Measurements from ENCODE around the gene AACS.
"Not testable (repeated sequence)": the region's sequence is repeated elsewhere in the genome, so short reads cannot be mapped to it uniquely, and the experiment has no call there.

Gene AACS

GRCh38 chr12:125105600-125105999 lies 40.4 kb downstream of the AACS start:
- H3K27me3 ChIP-seq (ENCODE audit: insufficient read depth, poor library complexity, severe bottlenecking): no peaks in the 10 kb centered on the region
- H3K27ac ChIP-seq (replicated peaks): no peak overlapping the region
- TF ChIP-seq SPI1 (IDR thresholded peaks at IDR 0.05; ENCODE audit: borderline replicate concordance, low read depth) (no peak), REST (IDR thresholded peaks at IDR 0.05; ENCODE audit: insufficient replicate concordance, low read depth) (no peak), CTCF (IDR thresholded peaks at IDR 0.05; ENCODE audit: insufficient read depth, low read length) (no peak), POLR2AphosphoS5 (IDR thresholded peaks at IDR 0.05; ENCODE audit: low read depth) (no peak), GABPA (IDR thresholded peaks at IDR 0.05; ENCODE audit: low read depth) (no peak)
- H3K4me3 ChIP-seq (replicated peaks; ENCODE audit: insufficient read depth, low read length): no peak overlapping the region
- no peak for DNase-seq (ENCODE audit: low read depth in 1 of 2, low spot score in 1 of 2)

- no peak overlapping the region for H3K4me3 ChIP-seq (replicated peaks; ENCODE audit: insufficient read depth, low read length)
- no peak for TF ChIP-seq POLR2AphosphoS5 (IDR thresholded peaks at IDR 0.05; ENCODE audit: low read depth)
- TF ChIP-seq GABPA (IDR thresholded peaks at IDR 0.05; ENCODE audit: low read depth): no peak
- TF ChIP-seq SPI1 (IDR thresholded peaks at IDR 0.05; ENCODE audit: borderline replicate concordance, low read depth): no peak
- TF ChIP-seq REST (IDR thresholded peaks at IDR 0.05; ENCODE audit: insufficient replicate concordance, low read depth): no peak
- no peak for TF ChIP-seq CTCF (IDR thresholded peaks at IDR 0.05; ENCODE audit: insufficient read depth, low read length)
- no peak overlapping the region for H3K27ac ChIP-seq (replicated peaks)
- no peaks in the 10 kb centered on the region for H3K27me3 ChIP-seq (ENCODE audit: insufficient read depth, poor library complexity, severe bottlenecking)
- no peak for DNase-seq (ENCODE audit: low read depth in 1 of 2, low spot score in 1 of 2)
Measured at GRCh38 chr12:125110641-125111360, 45.6 kb downstream of the AACS start.

GRCh38 chr12:125111403-125111802 lies 46.2 kb downstream of the AACS start:
- Histone ChIP-seq H3K4me3 (replicated peaks; ENCODE audit: insufficient read depth, low read length) (no peak overlapping the region), H3K27ac (replicated peaks) (no peak overlapping the region), H3K27me3 (ENCODE audit: insufficient read depth, poor library complexity, severe bottlenecking) (no peaks in the 10 kb centered on the region)
- DNase-seq (ENCODE audit: low read depth in 1 of 2, low spot score in 1 of 2): no peak
- TF ChIP-seq GABPA (IDR thresholded peaks at IDR 0.05; ENCODE audit: low read depth) (no peak), SPI1 (IDR thresholded peaks at IDR 0.05; ENCODE audit: borderline replicate concordance, low read depth) (no peak), POLR2AphosphoS5 (IDR thresholded peaks at IDR 0.05; ENCODE audit: low read depth) (no peak), CTCF (IDR thresholded peaks at IDR 0.05; ENCODE audit: insufficient read depth, low read length) (no peak)

GRCh38 chr12:125112614-125113013 lies 47.4 kb downstream of the AACS start:
- H3K27me3 ChIP-seq (ENCODE audit: insufficient read depth, poor library complexity, severe bottlenecking); H3K27ac ChIP-seq (replicated peaks); H3K4me3 ChIP-seq (replicated peaks; ENCODE audit: insufficient read depth, low read length); DNase-seq (ENCODE audit: low read depth in 1 of 2, low spot score in 1 of 2): not testable (repeated sequence)

Measured in HL-60 (cell line).